CD14-positive monocyte (primary cell): ENCODE measurements around the gene LTBP1. TPM values are rescaled to one million over a fixed set of nuclear protein-coding genes. Genes with fewer than 3 reads are reported as not detected.

Experiments used
- DNase-seq, 3 donors: peaks; one replicate each; pipeline ENCODE4 v3.0.0-alpha.2; 2011 to 2022
- H2AFZ ChIP-seq: 2 replicates; pipeline ENCODE4 v1.6.0; 2012; ENCODE audit warnings: mild to moderate bottlenecking, low read depth, low read length, inconsistent platforms; ENCODE audit not compliant: insufficient read depth, poor library complexity, severe bottlenecking
- H3K27ac ChIP-seq, 2 donors: 1 replicate in 1 of 2; 2 replicates in 1 of 2; pipeline ENCODE4 v1.5.1; 2012 to 2013; ENCODE audit warnings: low read length in 2 of 2, control low read depth in 1 of 2, inconsistent platforms in 1 of 2, low read depth in 1 of 2, mild to moderate bottlenecking in 1 of 2
- H3K27me3 ChIP-seq, 2 donors: one replicate each; pipeline versions ENCODE4 v1.6.0 to v1.6.1; 2011 to 2013; ENCODE audit warnings: low read length in 2 of 2; ENCODE audit not compliant: control insufficient read depth in 2 of 2, insufficient read depth in 2 of 2
- H3K36me3 ChIP-seq, 2 donors: replicated peaks in 1 of 2; 1 replicate in 1 of 2; 2 replicates in 1 of 2; pipeline versions ENCODE4 v1.5.1 to v1.6.1; 2012 to 2013; ENCODE audit warnings: low read length in 2 of 2, control low read depth in 1 of 2, inconsistent platforms in 1 of 2, mild to moderate bottlenecking in 1 of 2; ENCODE audit not compliant: insufficient read depth in 2 of 2, control insufficient read depth in 1 of 2
- H3K4me1 ChIP-seq, 2 donors: 1 replicate in 1 of 2; 2 replicates in 1 of 2; pipeline versions ENCODE4 v1.5.1 to v1.6.1; 2012 to 2013; ENCODE audit warnings: low read length in 2 of 2, control low read depth in 1 of 2, inconsistent platforms in 1 of 2, mild to moderate bottlenecking in 1 of 2, moderate library complexity in 1 of 2; ENCODE audit not compliant: insufficient read depth in 2 of 2, control insufficient read depth in 1 of 2
- H3K4me2 ChIP-seq: replicated peaks from 2 replicates; pipeline ENCODE3; 2012; ENCODE audit warnings: low read length, moderate library complexity, mild to moderate bottlenecking; ENCODE audit not compliant: poor library complexity, severe bottlenecking; ENCODE audit errors: extremely low read depth
- H3K4me3 ChIP-seq, 3 experiments: fragments of 200-600 bp in 1 of 3; sonication (generic) in 1 of 3; replicated peaks in 1 of 3; 1 replicate in 2 of 3; 2 replicates in 1 of 3; pipeline ENCODE4 v1.5.1; 2011 to 2013; ENCODE audit warnings: low read length in 3 of 3, mild to moderate bottlenecking in 3 of 3, control low read depth in 2 of 3, low read depth in 2 of 3, inconsistent platforms in 1 of 3, moderate library complexity in 1 of 3
- H3K79me2 ChIP-seq: 2 replicates; pipeline ENCODE4 v1.6.0; 2012; ENCODE audit warnings: mild to moderate bottlenecking, control low read depth, inconsistent platforms, low read length, moderate library complexity; ENCODE audit not compliant: insufficient read depth
- H3K9ac ChIP-seq: 2 replicates; pipeline ENCODE4 v1.6.0; 2017; ENCODE audit warnings: low read length, mild to moderate bottlenecking; ENCODE audit not compliant: insufficient read depth, poor library complexity, severe bottlenecking
- H3K9me3 ChIP-seq, 2 donors: replicated peaks in 1 of 2; 1 replicate in 1 of 2; 2 replicates in 1 of 2; pipeline versions ENCODE4 v1.5.1 to v1.6.1; 2012 to 2013; ENCODE audit warnings: low read length in 2 of 2, control low read depth in 1 of 2; ENCODE audit not compliant: control insufficient read depth in 1 of 2, insufficient read depth in 1 of 2
- H4K20me1 ChIP-seq: 2 replicates; pipeline ENCODE4 v1.6.0; 2012; ENCODE audit warnings: mild to moderate bottlenecking, low read length, control low read depth, moderate library complexity; ENCODE audit not compliant: insufficient read depth
- H3K27ac Mint-ChIP-seq, 7 donors: one replicate each; pipeline ENCODE4 v1.8.0; 2020; ENCODE audit warnings: mild to moderate bottlenecking in 7 of 7, mixed read lengths in 7 of 7, moderate library complexity in 6 of 7, inconsistent platforms in 2 of 7
- H3K27me3 Mint-ChIP-seq, 3 donors: one replicate each; pipeline ENCODE4 v1.8.0; 2021 to 2022; ENCODE audit warnings: low read depth in 3 of 3, mild to moderate bottlenecking in 3 of 3, mixed read lengths in 3 of 3, moderate library complexity in 3 of 3, inconsistent platforms in 1 of 3
- H3K36me3 Mint-ChIP-seq, 2 donors: one replicate each; pipeline ENCODE4 v1.8.0; 2020; ENCODE audit warnings: mixed read lengths in 2 of 2, inconsistent platforms in 1 of 2, mild to moderate bottlenecking in 1 of 2
- H3K4me1 Mint-ChIP-seq: one replicate; pipeline ENCODE4 v1.8.0; 2020; ENCODE audit warnings: mild to moderate bottlenecking, mixed read lengths
- H3K4me3 Mint-ChIP-seq, 2 donors: one replicate each; pipeline ENCODE4 v1.8.0; 2020; ENCODE audit warnings: mild to moderate bottlenecking in 2 of 2, mixed read lengths in 2 of 2, moderate library complexity in 1 of 2
- H3K9me3 Mint-ChIP-seq, 7 donors: one replicate each; pipeline ENCODE4 v1.8.0; 2020 to 2022; ENCODE audit warnings: mixed read lengths in 7 of 7, mild to moderate bottlenecking in 6 of 7, moderate library complexity in 6 of 7, inconsistent platforms in 2 of 7
- WGBS: methylation state at CpG from one replicate; pipeline ENCODE4 v1.1.5; 2013; ENCODE audit warnings: missing lambda C conversion rate; ENCODE audit not compliant: insufficient coverage; 5-methylcytosine and 5-hydroxymethylcytosine counted together
- intact Hi-C, 2 donors: fragments of 100-400 bp; cut with micrococcal nuclease; formaldehyde crosslinking; loops; one replicate each; pipeline versions ENCODE4 v1.15.0 to v1.15.1; 2023
- polyA plus RNA-seq, 3 donors: library from polyadenylated mRNA; depleted of rRNA in 1 of 3; unstranded in 2 of 3; stranded (reverse) in 1 of 3; fragments of 300-500 nt in 2 of 3; fragments of >200 nt in 1 of 3; fragmentation: Illumina TruSeq in 2 of 3; gene quantifications; 1 replicate in 2 of 3; 2 replicates in 1 of 3; pipeline ENCODE4 v1.2.3, GENCODE V29; 2012 to 2021
- TF ChIP-seq, protein P1 (sequence below): fragments of 200-600 bp; IDR thresholded peaks from one replicate; pipeline ENCODE4 v1.8.0; 2022; ENCODE audit warnings: antibody characterized with exemption, mild to moderate bottlenecking

Gene LTBP1
- polyA plus RNA-seq, 3 donors, result 0.18 to 0.24 TPM; not detected in 1

DNA sequence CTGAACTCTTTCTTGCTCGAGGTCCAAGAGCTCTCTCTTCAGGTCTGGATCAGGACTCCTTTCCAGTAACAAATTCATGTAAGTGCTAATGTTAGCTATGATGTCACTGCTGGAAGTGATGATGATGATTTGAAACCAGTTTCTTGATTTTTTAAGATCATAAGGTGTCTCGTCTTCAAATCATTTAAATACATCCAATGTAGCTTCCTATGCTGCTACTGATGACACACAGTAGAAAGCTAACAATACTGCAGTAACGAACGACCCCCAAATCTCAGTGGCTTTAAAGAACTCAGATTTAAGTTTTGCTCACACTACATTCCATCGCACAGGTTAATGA is 13.0 kb upstream of the LTBP1 start:
- 80% methylated on average over 2 of the region's 5 CpGs for WGBS

DNA sequence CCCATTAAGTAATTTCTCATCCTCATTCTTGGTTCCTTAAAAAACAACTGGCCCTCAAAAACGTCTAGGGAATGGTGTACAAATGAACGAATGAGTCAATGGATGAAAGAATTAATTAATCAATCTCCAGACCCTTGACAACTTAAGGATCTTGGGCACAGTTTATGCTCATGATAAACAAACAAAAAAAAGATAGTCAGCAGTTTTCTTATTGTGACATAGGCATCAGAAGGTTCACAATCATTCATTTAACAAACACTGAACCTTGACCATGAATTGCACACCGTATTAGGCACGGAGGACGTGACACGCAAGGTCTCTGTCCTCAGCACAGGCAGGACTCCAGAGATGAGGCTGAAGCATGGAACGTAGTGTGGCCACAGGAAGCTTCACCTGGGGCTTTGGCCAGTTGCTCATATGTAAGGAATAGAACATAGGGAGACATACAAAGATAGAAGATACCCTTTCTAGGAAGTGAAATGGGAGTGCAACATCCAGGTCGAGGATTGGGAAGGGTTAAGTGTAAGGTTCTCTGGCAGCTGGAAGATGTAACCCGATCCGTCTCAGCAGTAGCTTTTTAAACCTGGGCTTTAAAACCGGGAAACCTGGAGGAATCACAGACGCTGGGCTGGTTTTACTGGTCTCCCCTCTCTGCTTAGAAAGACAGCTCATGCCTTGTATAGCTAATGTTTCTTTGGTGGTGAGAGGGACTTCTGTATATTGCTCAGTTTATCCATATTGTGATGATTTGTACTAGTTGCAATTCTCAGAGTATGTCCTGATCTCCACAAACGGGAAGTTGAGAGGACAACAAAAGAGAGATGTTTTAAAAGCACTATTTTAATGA is 8.9 kb upstream of the LTBP1 start:
- Histone ChIP-seq H3K79me2 (no peaks in the 10 kb centered on the region), H3K4me2 (no peak overlapping the region), H3K36me3 (no peaks in the 10 kb centered on the region), H3K27ac (no peak overlapping the region), H4K20me1 (no peaks in the 10 kb centered on the region), H2AFZ (no peak overlapping the region), H3K4me1 (no peaks in the 10 kb centered on the region), H3K9ac (no peak overlapping the region), H3K27me3 (peaks cover 9 to 13% of the 10 kb centered on the region in 2 donors), H3K4me3 (no peak overlapping the region), H3K9me3 (no peaks in the 10 kb centered on the region)
- TF ChIP-seq, protein P1, sequence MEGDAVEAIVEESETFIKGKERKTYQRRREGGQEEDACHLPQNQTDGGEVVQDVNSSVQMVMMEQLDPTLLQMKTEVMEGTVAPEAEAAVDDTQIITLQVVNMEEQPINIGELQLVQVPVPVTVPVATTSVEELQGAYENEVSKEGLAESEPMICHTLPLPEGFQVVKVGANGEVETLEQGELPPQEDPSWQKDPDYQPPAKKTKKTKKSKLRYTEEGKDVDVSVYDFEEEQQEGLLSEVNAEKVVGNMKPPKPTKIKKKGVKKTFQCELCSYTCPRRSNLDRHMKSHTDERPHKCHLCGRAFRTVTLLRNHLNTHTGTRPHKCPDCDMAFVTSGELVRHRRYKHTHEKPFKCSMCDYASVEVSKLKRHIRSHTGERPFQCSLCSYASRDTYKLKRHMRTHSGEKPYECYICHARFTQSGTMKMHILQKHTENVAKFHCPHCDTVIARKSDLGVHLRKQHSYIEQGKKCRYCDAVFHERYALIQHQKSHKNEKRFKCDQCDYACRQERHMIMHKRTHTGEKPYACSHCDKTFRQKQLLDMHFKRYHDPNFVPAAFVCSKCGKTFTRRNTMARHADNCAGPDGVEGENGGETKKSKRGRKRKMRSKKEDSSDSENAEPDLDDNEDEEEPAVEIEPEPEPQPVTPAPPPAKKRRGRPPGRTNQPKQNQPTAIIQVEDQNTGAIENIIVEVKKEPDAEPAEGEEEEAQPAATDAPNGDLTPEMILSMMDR, result no peak
- Mint-ChIP-seq H3K27me3 (peaks cover 18 to 33% (median 20%) of the 10 kb centered on the region in 3 donors), H3K4me1 (no peaks in the 10 kb centered on the region), H3K9me3 (peaks cover 0 to 4% (median 0%) of the 10 kb centered on the region in 7 donors), H3K36me3 (no peaks in the 10 kb centered on the region), H3K27ac (no peak overlapping the region), H3K4me3 (no peak overlapping the region)
- DNase-seq, result no peak
- 96% methylated on average over 6 of the region's 13 CpGs for WGBS
- intact Hi-C loops, result no loop called here

More for the DNA sequence above, 13.0 kb upstream of the LTBP1 start:
- no peak overlapping the region for H3K27ac ChIP-seq
- no peaks in the 10 kb centered on the region for H3K4me1 ChIP-seq
- no peaks in the 10 kb centered on the region for H3K9me3 ChIP-seq
- Mint-ChIP-seq H3K36me3 (no peaks in the 10 kb centered on the region), H3K4me1 (no peaks in the 10 kb centered on the region), H3K27me3 (peaks cover 19 to 38% (median 23%) of the 10 kb centered on the region in 3 donors), H3K4me3 (no peak overlapping the region), H3K9me3 (peaks cover 0 to 4% (median 0%) of the 10 kb centered on the region in 7 donors), H3K27ac (no peak overlapping the region)
- H3K27me3 ChIP-seq, result peaks cover 9 to 18% of the 10 kb centered on the region in 2 donors
- H2AFZ ChIP-seq, result no peak overlapping the region
- H3K36me3 ChIP-seq, result no peaks in the 10 kb centered on the region
- H3K4me2 ChIP-seq, result no peak overlapping the region
- no peaks in the 10 kb centered on the region for H3K79me2 ChIP-seq
- no peak overlapping the region for H3K9ac ChIP-seq
- H3K4me3 ChIP-seq, result no peak overlapping the region
- intact Hi-C loops, result no loop called here
- H4K20me1 ChIP-seq, result no peaks in the 10 kb centered on the region
- no peak for DNase-seq
- TF ChIP-seq, protein P1, result no peak
